SK-N-SH treated with all-trans-retinoic acid at 6 μM for 48 hours (cell line): ENCODE results near the gene ZNF423.

Source experiments
- ATAC-seq: fragments of 200-7000 bp; cut with Tn5 transposase; 3 replicates; pipeline ENCODE4 v1.9.1; 2020; ENCODE audit warnings: mild to moderate bottlenecking, moderate library complexity
- ARNTL ChIP-seq: fragments of 450-650 bp; formaldehyde crosslinking; IDR thresholded peaks from 2 replicates; pipeline ENCODE4 v1.5.0; 2020; ENCODE audit warnings: low read depth, mild to moderate bottlenecking, moderate library complexity, borderline replicate concordance
- BACH2 ChIP-seq: fragments of 250-450 bp; sonication (Bioruptor Pico); IDR thresholded peaks from 2 replicates; pipeline ENCODE4 v1.9.0; 2021; ENCODE audit warnings: mild to moderate bottlenecking, borderline replicate concordance
- CREB5 ChIP-seq: fragments of 250-450 bp; sonication (Bioruptor Pico); IDR thresholded peaks from 2 replicates; pipeline ENCODE4 v1.5.1; 2020; ENCODE audit warnings: low read depth, mild to moderate bottlenecking, moderate library complexity
- CSDC2 ChIP-seq: fragments of 250-450 bp; sonication (Bioruptor Pico); IDR thresholded peaks from 2 replicates; pipeline ENCODE4 v1.5.0; 2020; ENCODE audit warnings: mild to moderate bottlenecking, moderate library complexity
- ESRRG ChIP-seq: fragments of 250-450 bp; sonication (Bioruptor Pico); IDR thresholded peaks from 2 replicates; pipeline ENCODE4 v1.6.1; 2021; ENCODE audit warnings: mild to moderate bottlenecking
- GLIS3 ChIP-seq: fragments of 250-450 bp; sonication (Bioruptor Pico); IDR thresholded peaks from 2 replicates; pipeline ENCODE4 v1.5.0; 2020; ENCODE audit warnings: mild to moderate bottlenecking, moderate library complexity
- ISL1 ChIP-seq: fragments of 250-450 bp; sonication (Bioruptor Pico); IDR thresholded peaks from 2 replicates; pipeline ENCODE4 v2.1.2; 2022; ENCODE audit warnings: mild to moderate bottlenecking, moderate library complexity
- OSR1 ChIP-seq: fragments of 250-450 bp; sonication (Bioruptor Pico); IDR thresholded peaks from 2 replicates; pipeline ENCODE4 v1.8.0; 2022; ENCODE audit warnings: moderate library complexity, mild to moderate bottlenecking, inconsistent platforms
- PATZ1 ChIP-seq: fragments of 250-450 bp; sonication (Bioruptor Pico); IDR thresholded peaks from 2 replicates; pipeline ENCODE4 v1.8.0; 2020; ENCODE audit warnings: mild to moderate bottlenecking, moderate library complexity, borderline replicate concordance
- POU6F1 ChIP-seq: fragments of 250-450 bp; sonication (Bioruptor Pico); IDR thresholded peaks from 2 replicates; pipeline ENCODE4 v1.8.0; 2021; ENCODE audit warnings: low read depth, mild to moderate bottlenecking, moderate library complexity, borderline replicate concordance
- PPARA ChIP-seq: fragments of 250-450 bp; sonication (Bioruptor Pico); IDR thresholded peaks from 2 replicates; pipeline ENCODE4 v1.5.0; 2020; ENCODE audit warnings: mild to moderate bottlenecking, borderline replicate concordance
- RARB ChIP-seq: fragments of 250-450 bp; sonication (Bioruptor Pico); IDR thresholded peaks from 2 replicates; pipeline ENCODE4 v1.8.0; 2021; ENCODE audit warnings: mild to moderate bottlenecking, moderate library complexity
- SNAI2 ChIP-seq: fragments of 250-450 bp; sonication (Bioruptor Pico); IDR thresholded peaks from 2 replicates; pipeline ENCODE4 v1.5.0; 2020; ENCODE audit warnings: mild to moderate bottlenecking, moderate library complexity
- TOX ChIP-seq: fragments of 250-450 bp; sonication (Bioruptor Pico); IDR thresholded peaks from 2 replicates; pipeline ENCODE4 v1.8.0; 2021; ENCODE audit warnings: mild to moderate bottlenecking, moderate library complexity, borderline replicate concordance
- TSHZ2 ChIP-seq: fragments of 250-450 bp; sonication (Bioruptor Pico); IDR thresholded peaks from 2 replicates; pipeline ENCODE4 v1.5.0; 2020; ENCODE audit warnings: mild to moderate bottlenecking, moderate library complexity
- ZC3H10 ChIP-seq: fragments of 250-450 bp; sonication (Bioruptor Pico); IDR thresholded peaks from 2 replicates; pipeline ENCODE4 v1.5.1; 2021; ENCODE audit warnings: mild to moderate bottlenecking, moderate library complexity
- ZFP3 ChIP-seq: fragments of 250-450 bp; sonication (Bioruptor Pico); IDR thresholded peaks from 2 replicates; pipeline ENCODE4 v1.5.0; 2020; ENCODE audit warnings: mild to moderate bottlenecking, moderate library complexity
- ZFP30 ChIP-seq: fragments of 450-650 bp; formaldehyde crosslinking; IDR thresholded peaks from 2 replicates; pipeline ENCODE4 v1.5.0; 2022; ENCODE audit warnings: mild to moderate bottlenecking, moderate library complexity
- ZNF70 ChIP-seq: fragments of 450-650 bp; formaldehyde crosslinking; IDR thresholded peaks from 2 replicates; pipeline ENCODE4 v1.5.0; 2020; ENCODE audit warnings: mild to moderate bottlenecking, moderate library complexity
- ZNF8 ChIP-seq: fragments of 450-650 bp; formaldehyde crosslinking; IDR thresholded peaks from 2 replicates; pipeline ENCODE4 v1.5.0; 2020; ENCODE audit warnings: mild to moderate bottlenecking, moderate library complexity

ZNF423 gene

GRCh38 chr16:49658531-49658930 lies 197.4 kb downstream of the ZNF423 start:
- no peak for TF ChIP-seq CREB5 (CRISPR knock-in tag)
- ATAC-seq = no peak

GRCh38 chr16:49657736-49658465 lies 198.0 kb downstream of the ZNF423 start:
- TF ChIP-seq BACH2 (CRISPR knock-in tag) (no peak), PPARA (CRISPR knock-in tag) (no peak), PATZ1 (CRISPR knock-in tag) (no peak), ARNTL (CRISPR knock-in tag) (no peak), ZNF8 (CRISPR knock-in tag) (no peak), CREB5 (CRISPR knock-in tag) (no peak), CSDC2 (CRISPR knock-in tag) (no peak), SNAI2 (CRISPR knock-in tag) (no peak), OSR1 (CRISPR knock-in tag) (no peak), ESRRG (CRISPR knock-in tag) (no peak), TOX (no peak), TSHZ2 (CRISPR knock-in tag) (no peak), ZFP30 (no peak), ZFP3 (CRISPR knock-in tag) (no peak), ISL1 (CRISPR knock-in tag) (no peak), GLIS3 (CRISPR knock-in tag) (no peak), ZC3H10 (no peak), POU6F1 (CRISPR knock-in tag) (no peak), RARB (CRISPR knock-in tag) (no peak), ZNF70 (CRISPR knock-in tag) (no peak)
- no peak for ATAC-seq

GRCh38 chr16:49654425-49654824 lies 201.5 kb downstream of the ZNF423 start:
- TF ChIP-seq PATZ1 (CRISPR knock-in tag) = no peak
- peak; percentile 96 for TF ChIP-seq ZFP3 (CRISPR knock-in tag)
- no peak for ATAC-seq
